DOHH2 (cell line): Measurements from ENCODE around the gene SORBS2.

Experiments
- H3F3A ChIP-seq: fragments of 200-600 bp; sonication (generic), shearing (Covaris generic); 2 replicates; pipeline ENCODE4 v1.6.0; 2016; ENCODE audit warnings: antibody characterized with exemption, mild to moderate bottlenecking; ENCODE audit not compliant: control insufficient read depth, insufficient read depth
- H3K27ac ChIP-seq: fragments of 200-600 bp; sonication (generic); 2 replicates; pipeline ENCODE4 v1.5.1; 2014; ENCODE audit warnings: low read depth, mild to moderate bottlenecking, low read length, moderate library complexity
- H3K27me3 ChIP-seq: fragments of 200-600 bp; sonication (generic); 2 replicates; pipeline ENCODE4 v1.6.1; 2014; ENCODE audit warnings: mild to moderate bottlenecking, low read length, mixed read lengths; ENCODE audit not compliant: control insufficient read depth
- H3K36me3 ChIP-seq: fragments of 200-600 bp; sonication (generic); 2 replicates; pipeline ENCODE4 v1.6.1; 2014; ENCODE audit warnings: mild to moderate bottlenecking, low read length, moderate library complexity, mixed read lengths; ENCODE audit not compliant: control insufficient read depth
- H3K4me1 ChIP-seq: fragments of 200-600 bp; sonication (generic); 2 replicates; pipeline ENCODE4 v1.6.1; 2014; ENCODE audit warnings: mild to moderate bottlenecking, low read length, mixed read lengths; ENCODE audit not compliant: control insufficient read depth
- H3K4me2 ChIP-seq: fragments of 200-600 bp; sonication (generic); 2 replicates; pipeline ENCODE4 v1.6.0; 2014; ENCODE audit warnings: mild to moderate bottlenecking, low read length, moderate library complexity
- H3K4me3 ChIP-seq: fragments of 200-600 bp; sonication (generic); 2 replicates; pipeline ENCODE4 v1.5.1; 2014; ENCODE audit warnings: mild to moderate bottlenecking, low read length, mixed read lengths
- H3K79me2 ChIP-seq: fragments of 200-600 bp; sonication (generic); 2 replicates; pipeline ENCODE4 v1.6.1; 2014; ENCODE audit warnings: mild to moderate bottlenecking, low read length, mixed read lengths; ENCODE audit not compliant: control insufficient read depth
- H3K9me2 ChIP-seq: fragments of 200-600 bp; sonication (generic); replicated peaks from 2 replicates; pipeline ENCODE4 v1.6.1; 2014; ENCODE audit warnings: mild to moderate bottlenecking, low read length, mixed read lengths; ENCODE audit not compliant: control insufficient read depth
- H3K9me3 ChIP-seq: fragments of 200-600 bp; sonication (generic); 2 replicates; pipeline ENCODE4 v1.6.1; 2014; ENCODE audit warnings: antibody characterized with exemption, low read length, mixed read lengths; ENCODE audit not compliant: control insufficient read depth, insufficient read depth
- H4K20me1 ChIP-seq: fragments of 200-600 bp; sonication (generic); 2 replicates; pipeline ENCODE4 v1.6.0; 2014; ENCODE audit warnings: low read depth, mild to moderate bottlenecking, antibody characterized with exemption, low read length, moderate library complexity; ENCODE audit not compliant: control insufficient read depth, insufficient read depth
- EZH2phosphoT487 ChIP-seq: fragments of 200-600 bp; sonication (generic); IDR thresholded peaks from 2 replicates; pipeline ENCODE4 v1.6.1; 2017; ENCODE audit warnings: borderline replicate concordance, mild to moderate bottlenecking, antibody characterized with exemption, low read length, moderate library complexity, mixed read lengths
- TF ChIP-seq, protein P1 (sequence below): fragments of 200-600 bp; sonication (generic); IDR thresholded peaks from one replicate; pipeline ENCODE4 v1.5.1; 2014; ENCODE audit warnings: antibody characterized with exemption, mild to moderate bottlenecking, low read depth, low read length; ENCODE audit not compliant: poor library complexity, severe bottlenecking

The SORBS2 gene

DNA sequence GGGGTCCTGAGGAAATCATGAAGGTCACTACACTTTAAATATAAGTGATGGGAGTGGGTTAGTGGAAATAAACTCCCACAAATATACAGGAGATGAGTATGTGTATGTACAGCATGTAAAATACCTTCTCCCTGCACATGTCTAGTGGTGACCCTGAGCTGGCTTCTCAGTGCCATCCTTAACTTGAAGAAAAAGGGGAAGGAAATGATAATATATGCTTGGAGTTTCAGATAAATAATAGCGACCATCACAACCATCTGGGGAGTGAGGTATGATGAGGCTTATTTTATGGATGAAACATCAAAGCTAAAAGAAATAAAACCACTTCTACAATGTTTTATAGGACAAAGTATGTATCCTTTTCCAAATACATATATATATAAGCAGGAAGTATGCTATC lies 41.0 kb upstream of the SORBS2 start:
- Histone ChIP-seq H3K4me2 (no peak overlapping the region), H3K27ac (no peak overlapping the region), H3K9me2 (no peaks in the 10 kb centered on the region), H3K36me3 (no peaks in the 10 kb centered on the region), H3K9me3 (no peaks in the 10 kb centered on the region), H3K4me1 (no peaks in the 10 kb centered on the region), H3K79me2 (no peaks in the 10 kb centered on the region), H3K27me3 (no peaks in the 10 kb centered on the region), H3F3A (no peaks in the 10 kb centered on the region), H4K20me1 (no peaks in the 10 kb centered on the region), H3K4me3 (no peak overlapping the region)
- TF ChIP-seq, protein P1, sequence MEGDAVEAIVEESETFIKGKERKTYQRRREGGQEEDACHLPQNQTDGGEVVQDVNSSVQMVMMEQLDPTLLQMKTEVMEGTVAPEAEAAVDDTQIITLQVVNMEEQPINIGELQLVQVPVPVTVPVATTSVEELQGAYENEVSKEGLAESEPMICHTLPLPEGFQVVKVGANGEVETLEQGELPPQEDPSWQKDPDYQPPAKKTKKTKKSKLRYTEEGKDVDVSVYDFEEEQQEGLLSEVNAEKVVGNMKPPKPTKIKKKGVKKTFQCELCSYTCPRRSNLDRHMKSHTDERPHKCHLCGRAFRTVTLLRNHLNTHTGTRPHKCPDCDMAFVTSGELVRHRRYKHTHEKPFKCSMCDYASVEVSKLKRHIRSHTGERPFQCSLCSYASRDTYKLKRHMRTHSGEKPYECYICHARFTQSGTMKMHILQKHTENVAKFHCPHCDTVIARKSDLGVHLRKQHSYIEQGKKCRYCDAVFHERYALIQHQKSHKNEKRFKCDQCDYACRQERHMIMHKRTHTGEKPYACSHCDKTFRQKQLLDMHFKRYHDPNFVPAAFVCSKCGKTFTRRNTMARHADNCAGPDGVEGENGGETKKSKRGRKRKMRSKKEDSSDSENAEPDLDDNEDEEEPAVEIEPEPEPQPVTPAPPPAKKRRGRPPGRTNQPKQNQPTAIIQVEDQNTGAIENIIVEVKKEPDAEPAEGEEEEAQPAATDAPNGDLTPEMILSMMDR: no peak
- no peak for TF ChIP-seq EZH2phosphoT487

DNA sequence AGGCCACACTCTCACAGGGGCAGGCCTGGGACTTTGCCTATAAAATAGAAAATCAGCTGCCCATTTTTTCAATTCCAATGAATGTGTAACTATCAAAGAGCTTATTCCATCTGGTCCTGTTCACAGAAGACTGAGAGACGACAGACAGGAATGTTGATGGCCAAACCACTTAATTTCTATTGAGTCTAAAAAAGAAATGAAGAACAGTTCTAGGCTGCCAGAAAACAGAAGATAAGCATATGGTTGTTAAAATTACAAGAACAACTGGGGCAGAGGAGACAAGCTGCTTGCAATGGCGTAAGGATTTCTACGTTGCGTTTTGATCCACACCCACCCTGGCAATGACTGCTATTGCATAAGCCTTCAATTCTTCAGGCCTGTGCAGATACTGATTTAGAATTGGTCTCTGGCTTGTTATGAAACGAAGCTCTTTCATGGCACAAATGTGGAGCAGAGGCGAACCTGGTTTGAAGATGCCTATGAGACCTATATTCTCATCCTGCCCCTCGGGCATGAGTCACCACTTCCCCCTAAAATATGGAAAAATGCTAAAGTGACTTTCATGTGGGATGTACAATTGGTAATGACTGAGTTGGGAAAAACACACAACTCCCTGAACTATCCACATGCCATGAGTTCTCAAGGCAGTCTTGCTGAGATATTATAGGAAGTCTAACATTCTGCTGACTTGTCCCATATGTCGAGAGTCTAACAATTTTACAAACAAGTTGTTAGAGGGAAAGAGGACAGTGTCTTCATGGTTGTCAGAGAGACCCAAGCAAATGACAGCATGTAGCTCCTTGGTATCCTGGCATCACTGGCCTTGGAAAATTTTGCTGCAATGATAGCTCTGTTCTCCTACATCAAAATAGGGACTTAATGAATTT lies 37.9 kb upstream of the SORBS2 start:
- H3K27ac ChIP-seq: no peak overlapping the region
- no peak for TF ChIP-seq EZH2phosphoT487
- TF ChIP-seq, protein P1: no peak
- H3F3A ChIP-seq: no peaks in the 10 kb centered on the region
- no peaks in the 10 kb centered on the region for H3K9me3 ChIP-seq
- no peaks in the 10 kb centered on the region for H3K79me2 ChIP-seq
- H3K4me3 ChIP-seq: no peak overlapping the region
- no peaks in the 10 kb centered on the region for H3K36me3 ChIP-seq
- H3K4me1 ChIP-seq: no peaks in the 10 kb centered on the region
- no peaks in the 10 kb centered on the region for H3K9me2 ChIP-seq
- H3K27me3 ChIP-seq: no peaks in the 10 kb centered on the region
- H3K4me2 ChIP-seq: no peak overlapping the region
- no peaks in the 10 kb centered on the region for H4K20me1 ChIP-seq

DNA sequence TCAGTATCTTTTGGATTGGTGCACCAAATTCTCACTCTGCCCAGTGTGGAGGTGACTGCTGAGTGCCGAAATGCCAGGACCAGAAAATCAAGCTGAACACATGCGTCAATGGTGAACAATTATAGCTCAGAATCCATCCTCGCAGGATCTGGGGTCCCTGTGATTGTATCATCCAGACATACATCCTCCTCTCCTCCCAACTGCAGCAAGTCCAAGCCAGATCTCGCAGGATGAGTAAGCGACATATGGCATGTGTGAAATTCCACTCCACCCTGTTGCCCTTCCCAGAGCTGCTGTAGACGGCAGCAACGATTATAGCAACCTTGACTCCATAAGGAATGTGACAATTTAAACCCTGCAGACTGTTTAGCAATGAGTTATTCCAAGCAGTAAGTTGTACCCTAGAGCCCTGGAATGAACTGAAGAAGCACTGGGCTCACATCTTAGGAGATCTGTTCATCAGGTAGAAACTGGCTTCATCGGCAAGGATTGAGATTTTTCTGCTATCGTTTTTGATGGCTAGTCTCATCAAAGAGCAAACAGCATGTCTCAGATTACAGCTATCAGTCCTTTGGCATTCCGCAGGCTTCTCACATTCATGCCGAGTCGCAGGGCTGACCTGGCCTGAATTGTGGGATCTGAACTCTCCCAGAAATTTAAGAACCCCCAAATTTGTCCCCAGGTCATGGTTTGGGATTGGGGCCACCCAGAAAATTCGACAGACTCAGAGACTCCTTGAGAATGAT lies 35.5 kb upstream of the SORBS2 start:
- no peak overlapping the region for H3K4me2 ChIP-seq
- no peaks in the 10 kb centered on the region; the same call in 1 of the 2 replicates for H3K9me2 ChIP-seq
- H3K36me3 ChIP-seq: no peaks in the 10 kb centered on the region
- H3K4me3 ChIP-seq: no peak overlapping the region
- H3K27ac ChIP-seq: no peak overlapping the region
- H3K79me2 ChIP-seq: no peaks in the 10 kb centered on the region
- no peaks in the 10 kb centered on the region for H3K27me3 ChIP-seq
- H3K9me3 ChIP-seq: no peaks in the 10 kb centered on the region
- TF ChIP-seq EZH2phosphoT487: no peak
- TF ChIP-seq, protein P1: no peak
- no peaks in the 10 kb centered on the region for H3K4me1 ChIP-seq
- no peaks in the 10 kb centered on the region for H3F3A ChIP-seq
- H4K20me1 ChIP-seq: no peaks in the 10 kb centered on the region
